ENCODE measurements around the gene LRCOL1.

GRCh38 chr12:132578118-132578517 is 32.3 kb downstream of the LRCOL1 start:
- TF ChIP-seq CTCF (IDR thresholded peaks at IDR 0.05) (no peak), POLR2A (IDR thresholded peaks at IDR 0.05) (no peak)

Data from prostate gland (tissue), 2 donors.